GM03348 (cell line): ENCODE measurements around the gene CCDC27.

Source experiments
- DNase-seq: peaks from one replicate; pipeline ENCODE4 v3.0.0; 2012; ENCODE audit warnings: low spot score

The CCDC27 gene

DNA sequence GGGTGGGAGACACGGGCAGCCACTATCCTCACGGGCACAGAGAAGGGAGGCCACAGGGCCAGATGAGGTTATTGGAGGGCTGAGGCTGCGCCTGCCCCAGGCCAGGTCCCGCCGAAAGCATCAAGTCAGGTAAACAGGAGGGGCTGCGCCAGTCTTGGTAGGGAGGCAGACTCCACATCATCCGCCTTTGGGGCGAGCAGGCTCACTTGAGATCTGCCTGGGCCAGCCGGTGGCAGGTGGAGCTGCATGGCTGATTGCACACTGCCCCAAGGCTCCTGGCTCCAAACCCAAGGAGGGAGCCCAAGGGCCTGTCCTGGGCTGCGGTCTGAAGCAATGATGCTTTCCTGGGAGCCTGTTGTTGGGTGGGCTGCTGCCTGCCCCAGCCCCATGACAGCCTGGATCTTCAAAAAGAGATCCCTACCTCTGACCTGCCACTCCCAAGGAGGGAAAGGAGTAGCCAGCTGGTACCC lies 24.9 kb downstream of the CCDC27 start:
- DNase-seq: no peak

- no peak for DNase-seq
Measured at GRCh38 chr1:3777647-3778589, 25.7 kb downstream of the CCDC27 start.

DNA sequence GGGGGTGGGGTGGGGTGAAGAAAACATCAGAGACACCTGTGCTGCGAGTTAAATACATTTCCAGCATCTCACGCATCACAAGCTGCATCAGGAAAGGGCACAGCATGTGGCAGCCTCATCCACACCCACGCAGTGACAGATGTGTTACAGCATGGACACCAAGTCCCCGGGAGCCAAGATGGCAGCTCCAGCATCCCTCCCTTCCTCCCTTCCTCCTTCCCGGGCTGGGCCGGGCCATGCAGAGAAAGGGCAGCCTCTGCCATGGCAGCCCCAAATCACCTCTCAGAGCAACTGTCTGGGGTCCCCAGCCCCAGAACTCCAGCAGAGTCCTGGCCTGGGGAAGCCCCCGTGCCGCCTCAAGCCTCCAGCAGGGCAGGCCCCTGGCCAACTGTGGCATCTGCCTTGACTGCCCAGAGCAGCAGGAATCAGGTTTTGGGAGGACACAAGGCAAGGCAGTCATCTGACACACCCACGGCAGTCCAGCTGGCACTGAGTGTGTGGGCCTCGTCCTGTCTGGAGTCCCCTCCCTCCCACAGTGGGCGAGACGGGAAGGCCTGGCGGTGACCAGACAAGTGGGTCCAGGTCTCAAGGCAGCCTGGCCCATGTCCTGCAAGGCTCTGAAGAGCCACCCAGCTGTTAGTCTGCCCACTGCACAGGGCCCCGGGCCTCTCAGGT lies 26.5 kb downstream of the CCDC27 start:
- no peak for DNase-seq

DNA sequence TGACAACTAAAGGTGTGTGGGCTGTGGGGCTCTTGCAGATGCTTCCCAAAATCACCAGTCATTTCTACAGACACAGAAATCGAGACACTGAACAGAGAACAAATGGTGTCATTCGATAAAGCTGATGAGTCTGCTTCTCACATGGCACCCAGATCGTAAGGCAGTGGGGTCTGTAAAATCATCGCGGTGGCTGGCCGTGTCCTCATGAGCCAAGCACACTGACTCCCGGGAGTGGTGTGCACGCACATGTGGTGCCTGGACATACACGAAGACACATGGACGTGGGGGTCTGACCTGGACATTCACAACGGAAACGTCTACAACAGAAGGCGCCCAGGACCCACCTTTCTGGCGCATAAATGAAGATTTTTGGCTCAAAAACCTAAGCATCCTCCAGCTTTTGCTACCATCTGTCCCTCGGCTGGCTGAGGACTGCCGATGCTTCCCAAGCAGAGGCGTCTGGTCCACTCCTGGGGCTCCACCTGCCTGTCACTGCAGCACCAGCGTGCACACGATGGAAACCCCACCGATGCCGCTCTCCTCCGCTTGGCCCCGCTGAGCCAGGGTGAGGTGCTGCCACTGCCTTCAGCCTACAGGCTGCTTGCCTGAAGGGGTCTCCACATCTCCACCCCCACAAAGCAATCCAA lies 27.1 kb downstream of the CCDC27 start:
- no peak for DNase-seq

DNA sequence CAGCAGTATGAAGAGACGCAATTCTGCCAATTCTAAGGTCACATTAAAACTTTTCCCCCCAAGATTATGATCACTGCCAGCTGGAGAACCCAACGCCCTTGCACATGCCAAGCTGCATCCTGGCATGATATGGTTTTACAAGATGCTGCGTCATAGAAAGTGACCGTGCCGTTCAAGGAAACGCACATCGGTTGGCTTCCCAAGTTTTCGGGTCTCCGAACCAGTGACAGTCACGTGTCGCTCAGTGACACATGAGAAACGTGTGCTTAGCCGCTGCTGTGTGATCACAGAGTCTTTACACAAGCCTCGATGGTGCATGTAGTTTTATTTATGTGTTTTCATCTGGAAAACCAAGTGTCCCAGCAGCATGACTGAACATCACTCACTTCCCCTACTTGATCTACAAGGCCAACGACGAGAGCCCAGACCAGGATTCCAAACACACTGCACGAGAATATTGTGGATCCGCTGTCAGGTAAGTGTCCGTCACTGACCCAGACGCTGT lies 27.7 kb downstream of the CCDC27 start:
- DNase-seq: no peak

DNA sequence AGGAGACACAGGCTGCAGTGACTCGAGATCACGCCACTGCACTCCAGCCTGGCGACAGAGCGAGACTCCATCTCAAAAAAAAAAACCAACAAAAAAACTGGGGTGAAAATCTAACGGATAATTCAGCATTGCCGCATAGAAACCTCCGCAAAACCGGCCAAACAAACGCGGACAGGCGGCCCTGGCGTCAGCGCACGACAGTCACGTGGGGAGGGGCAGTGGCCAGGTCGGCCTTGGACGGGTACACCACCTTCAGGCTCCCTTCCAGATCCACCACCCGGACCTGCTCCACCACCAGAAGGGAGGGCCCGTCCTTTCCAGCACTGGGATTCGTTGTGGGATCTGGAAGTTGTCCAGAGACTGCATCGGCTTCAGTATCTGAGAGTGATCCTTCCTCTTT lies 28.7 kb downstream of the CCDC27 start:
- DNase-seq: no peak

GRCh38 chr1:3783651-3784474 lies 31.6 kb downstream of the CCDC27 start:
- DNase-seq: no peak

- DNase-seq: no peak
Measured at GRCh38 chr1:3785045-3785444, 32.8 kb downstream of the CCDC27 start.

- DNase-seq: no peak
Measured at GRCh38 chr1:3785456-3786157, 33.4 kb downstream of the CCDC27 start.

GRCh38 chr1:3786468-3787348 lies 34.5 kb downstream of the CCDC27 start:
- no peak for DNase-seq

DNA sequence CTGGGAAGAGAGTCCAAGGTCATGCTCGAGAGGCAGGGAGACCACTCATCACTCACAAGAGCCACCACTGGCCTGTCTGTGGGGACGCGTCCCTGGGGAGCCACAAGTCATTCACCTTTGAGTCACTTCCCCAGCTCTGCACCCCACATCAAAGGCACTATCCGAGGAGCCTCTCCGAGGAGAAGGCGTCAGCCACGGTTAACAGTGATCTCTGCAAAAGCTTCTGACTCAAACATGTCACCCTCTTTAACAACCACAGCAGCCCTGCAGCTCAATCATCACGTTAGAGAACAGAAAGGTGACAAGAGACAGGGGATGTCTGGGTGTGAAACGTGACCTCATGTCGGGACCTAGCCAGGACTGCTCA lies 35.1 kb downstream of the CCDC27 start:
- no peak for DNase-seq

GRCh38 chr1:3787745-3788605 lies 35.7 kb downstream of the CCDC27 start:
- DNase-seq: no peak

DNA sequence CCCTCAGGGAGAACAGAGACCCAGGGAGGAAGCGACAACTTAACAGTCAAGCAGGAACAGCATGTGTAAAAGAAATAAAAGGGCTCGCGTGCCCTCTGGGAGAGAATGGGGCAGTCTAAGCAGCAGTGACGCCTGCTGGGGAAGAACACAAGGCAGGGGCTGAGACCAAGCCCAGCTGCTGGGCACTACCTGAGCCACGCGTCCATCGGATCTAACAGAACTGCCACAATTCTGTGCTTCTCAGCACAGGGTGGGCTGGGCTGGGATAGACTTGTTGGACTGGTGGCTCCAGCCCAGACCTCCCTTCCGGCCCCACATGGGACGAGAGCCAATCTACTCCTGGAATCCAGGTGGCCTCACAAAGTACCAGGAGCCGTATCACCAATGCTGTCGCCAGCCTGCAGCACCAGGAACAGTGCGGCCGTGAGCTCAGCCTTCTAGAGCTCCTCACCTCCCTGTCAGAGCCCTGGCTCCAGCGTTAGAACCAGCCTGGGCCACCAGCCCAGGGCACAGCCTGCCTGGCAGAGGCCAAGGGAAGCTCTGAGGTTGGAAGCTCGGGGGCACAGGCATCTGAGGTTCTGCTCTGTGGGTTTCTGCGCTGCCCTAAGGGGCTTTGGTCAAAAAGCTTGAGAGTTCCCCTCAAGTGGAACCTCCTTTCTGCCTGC lies 36.6 kb downstream of the CCDC27 start:
- no peak for DNase-seq

GRCh38 chr1:3789421-3790300 lies 37.4 kb downstream of the CCDC27 start:
- no peak for DNase-seq

DNA sequence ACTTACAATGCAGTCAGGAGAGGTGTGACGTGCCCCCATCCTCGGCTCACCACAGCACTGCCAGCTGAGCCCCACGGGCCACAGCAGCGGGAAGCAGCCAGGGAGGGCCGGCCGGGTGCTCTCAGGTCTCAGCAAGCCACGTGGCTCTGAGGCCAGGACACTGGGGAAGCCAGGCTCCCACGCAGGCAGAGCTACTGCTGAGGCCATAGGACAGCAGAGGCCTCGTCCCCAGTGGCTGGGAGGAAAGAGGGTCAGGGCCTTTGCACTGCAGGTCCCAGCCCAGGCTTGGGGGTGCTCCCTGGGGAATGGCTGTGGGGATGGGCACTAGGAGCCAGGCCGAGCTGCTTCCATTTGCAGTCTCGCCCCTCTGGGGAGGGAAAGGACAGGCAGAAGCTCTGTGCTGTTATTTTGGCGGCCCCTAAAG lies 38.3 kb downstream of the CCDC27 start:
- no peak for DNase-seq

GRCh38 chr1:3790952-3791351 lies 38.7 kb downstream of the CCDC27 start:
- DNase-seq: no peak

- DNase-seq: no peak
Measured at GRCh38 chr1:3795453-3796214, 43.4 kb downstream of the CCDC27 start.
